GM19467 (cell line): ENCODE data around the gene SPX.

Experiments used
- ATAC-seq: cut with Tn5 transposase; IDR thresholded peaks from one replicate; pipeline ENCODE4 v1.9.1; 2021; ENCODE audit warnings: mild to moderate bottlenecking, moderate library complexity; ENCODE audit not compliant: unreplicated experiment

Gene SPX

GRCh38 chr12:21538061-21538653 lies 12.1 kb downstream of the SPX start:
- no peak for ATAC-seq

DNA sequence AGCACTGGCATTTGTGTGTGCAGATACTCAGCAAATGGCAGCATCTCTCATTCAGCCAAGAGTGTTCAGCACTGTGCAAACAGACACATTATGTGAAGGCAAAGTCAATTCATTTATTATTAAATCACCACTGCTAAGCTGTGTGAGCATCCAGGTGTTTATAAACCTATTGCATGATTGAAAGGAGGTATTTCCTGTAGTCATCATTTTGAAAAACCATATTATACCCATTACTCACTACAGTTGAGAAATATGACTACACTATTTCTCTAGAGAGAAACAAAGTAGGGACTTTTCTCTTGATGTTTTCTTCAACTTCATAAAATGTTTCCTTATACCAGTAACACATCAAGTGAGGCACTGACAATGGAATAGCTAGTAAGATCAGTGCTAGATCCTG lies 13.7 kb downstream of the SPX start:
- no peak for ATAC-seq

DNA sequence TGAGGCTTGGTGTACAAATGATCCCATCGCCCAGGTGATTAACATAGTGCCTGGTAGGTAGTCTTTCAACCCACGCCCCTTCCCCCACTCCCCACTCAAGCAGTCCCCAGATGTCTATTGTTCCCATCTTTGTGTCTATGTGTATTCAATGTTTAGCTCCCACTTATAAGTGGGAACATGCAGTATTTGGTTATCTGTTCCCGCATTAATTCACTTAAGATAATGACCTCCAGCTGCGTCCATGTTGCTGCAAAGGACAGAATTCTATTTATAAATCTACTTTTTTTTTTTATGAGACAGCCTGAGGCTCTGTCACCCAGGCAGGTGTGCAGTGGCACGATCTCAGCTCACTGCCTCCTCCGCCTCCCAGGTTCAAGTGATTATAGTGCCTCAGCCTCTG lies 15.7 kb downstream of the SPX start:
- ATAC-seq: no peak

- no peak for ATAC-seq
Measured at GRCh38 chr12:21542403-21542802, 16.3 kb downstream of the SPX start.

- ATAC-seq: no peak
Measured at GRCh38 chr12:21543151-21543550, 17.1 kb downstream of the SPX start.

DNA sequence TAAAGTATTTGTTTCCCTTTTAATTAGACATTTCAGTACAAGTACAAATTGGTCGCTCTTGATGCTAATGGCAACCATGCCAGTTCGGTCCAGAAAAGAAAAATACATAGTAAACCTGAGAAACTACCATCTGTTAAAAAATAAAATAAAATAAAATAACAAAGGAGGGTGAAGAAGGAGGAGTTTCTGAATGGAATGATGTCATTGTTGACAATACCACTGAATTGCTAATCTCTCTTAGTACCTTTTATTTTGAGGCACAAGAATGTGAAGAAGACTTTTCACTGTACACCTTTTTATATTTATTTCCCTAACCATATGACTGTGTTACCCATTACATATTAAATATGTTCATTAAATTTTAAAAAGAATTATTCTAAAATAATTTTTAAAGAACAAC lies 19.5 kb downstream of the SPX start:
- ATAC-seq: no peak

- ATAC-seq: no peak
Measured at GRCh38 chr12:21546716-21547115, 20.6 kb downstream of the SPX start.

- no peak for ATAC-seq
Measured at GRCh38 chr12:21547437-21547836, 21.3 kb downstream of the SPX start.

- no peak for ATAC-seq
Measured at GRCh38 chr12:21551841-21552465, 25.9 kb downstream of the SPX start.

DNA sequence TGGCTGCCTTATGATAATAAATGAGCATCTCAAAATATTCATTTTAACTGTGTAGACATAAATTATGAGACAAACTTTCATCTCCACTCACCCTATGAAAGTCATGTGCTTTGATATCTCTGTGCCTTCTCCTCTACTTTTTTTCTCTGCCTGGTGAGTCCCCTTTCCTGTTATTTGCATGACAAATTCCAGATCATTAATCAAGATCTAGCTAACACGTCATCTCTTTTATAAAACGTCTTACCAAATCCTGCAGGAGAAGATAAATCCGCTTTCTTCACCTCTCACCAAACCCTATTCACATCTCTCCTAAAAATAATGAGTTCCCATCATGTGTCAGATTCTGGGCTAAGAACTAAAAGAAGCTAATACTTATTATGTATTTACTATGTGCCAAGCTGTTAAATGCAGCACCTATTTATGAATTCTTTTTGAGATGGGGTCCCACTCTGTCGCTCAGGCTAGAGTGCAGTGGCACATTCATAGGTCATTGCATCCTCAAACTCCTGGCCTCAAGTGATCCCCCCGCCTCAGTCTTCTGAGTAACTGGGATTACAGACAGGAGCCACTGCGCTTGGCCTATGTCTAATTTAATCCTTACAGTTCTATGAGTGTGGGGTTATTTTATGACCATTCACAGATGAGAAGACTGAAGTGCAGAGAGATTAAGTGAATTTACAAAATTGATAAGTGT lies 26.7 kb downstream of the SPX start:
- no peak for ATAC-seq

DNA sequence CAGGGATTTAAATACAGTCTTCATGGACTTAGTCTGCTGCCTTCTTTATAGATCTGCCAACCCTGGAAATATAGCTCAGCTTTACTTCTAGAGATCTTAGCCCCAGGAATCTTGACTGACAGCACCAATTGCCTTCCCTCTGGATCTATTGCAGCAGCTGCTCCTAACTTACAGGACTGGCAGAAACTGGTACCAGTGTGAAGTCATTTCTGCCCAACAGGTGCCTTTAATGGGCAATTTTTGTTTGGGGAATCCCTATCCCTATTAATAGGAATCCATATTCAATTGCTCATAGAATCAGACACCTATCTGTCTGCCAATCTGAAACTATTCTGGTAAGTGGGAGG lies 27.2 kb downstream of the SPX start:
- no peak for ATAC-seq

DNA sequence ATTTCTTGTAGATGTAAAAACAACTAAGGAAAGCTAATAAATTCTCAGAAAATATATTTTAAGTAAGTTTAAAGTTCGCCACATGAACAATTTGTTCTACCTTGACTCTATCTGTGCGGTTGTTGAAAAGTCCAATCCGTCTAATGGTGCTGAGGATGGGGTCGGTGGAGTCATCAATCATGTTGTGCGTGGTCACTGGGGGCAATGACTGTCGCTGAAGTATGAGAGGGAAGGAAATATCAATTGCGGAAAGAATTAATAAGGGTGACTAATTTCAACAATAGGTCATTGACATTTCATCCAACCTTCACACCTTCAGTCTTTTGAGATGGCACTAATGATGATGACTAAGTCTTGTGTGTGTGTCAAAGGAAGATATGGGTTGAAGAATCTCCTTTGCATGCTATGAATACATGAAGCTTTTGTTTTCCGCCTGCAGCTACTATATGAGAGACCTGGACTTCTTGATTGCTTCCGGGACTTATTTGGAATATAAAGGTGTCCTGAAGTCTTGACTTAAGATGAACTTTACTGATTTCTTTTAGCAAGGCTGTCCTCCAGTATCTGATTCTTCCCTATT lies 32.1 kb downstream of the SPX start:
- ATAC-seq: no peak

DNA sequence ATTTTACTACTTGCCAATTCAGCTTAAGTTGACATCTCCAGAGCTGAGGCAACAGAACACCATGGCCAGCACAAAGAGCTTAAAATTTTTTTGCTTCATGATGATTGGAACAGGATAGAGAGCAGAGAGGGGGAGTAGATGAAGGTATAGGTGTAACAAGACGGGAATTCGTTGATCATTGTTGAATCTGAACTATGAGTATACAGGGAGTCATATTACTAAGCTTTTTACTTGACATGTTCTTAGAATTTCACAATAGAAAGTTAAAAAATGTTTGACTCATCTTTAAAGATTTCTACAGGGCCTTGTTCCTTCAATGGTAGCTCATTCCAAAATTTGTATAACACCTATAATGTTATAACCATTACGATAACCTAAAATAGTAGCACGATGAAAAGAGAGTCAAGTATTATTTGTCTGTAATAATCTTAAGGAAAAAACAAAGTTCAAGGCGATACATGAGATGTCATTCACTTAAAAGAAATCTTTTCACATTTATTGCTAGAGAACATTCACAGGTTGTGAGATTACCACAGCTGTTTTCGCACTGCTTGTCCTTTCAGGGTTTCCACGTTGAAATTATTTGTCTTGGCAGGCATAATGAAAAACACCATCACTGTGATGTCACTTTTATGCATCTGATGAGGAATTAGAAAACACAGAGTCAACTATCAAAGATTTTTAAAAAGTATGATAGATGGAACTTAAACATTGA lies 33.9 kb downstream of the SPX start:
- no peak for ATAC-seq

GRCh38 chr12:21561158-21561557 lies 35.1 kb downstream of the SPX start:
- no peak for ATAC-seq

GRCh38 chr12:21562859-21563258 lies 36.8 kb downstream of the SPX start:
- no peak for ATAC-seq

GRCh38 chr12:21566223-21566906 lies 40.3 kb downstream of the SPX start:
- no peak for ATAC-seq

- no peak for ATAC-seq
Measured at GRCh38 chr12:21566907-21567394, 40.9 kb downstream of the SPX start.

DNA sequence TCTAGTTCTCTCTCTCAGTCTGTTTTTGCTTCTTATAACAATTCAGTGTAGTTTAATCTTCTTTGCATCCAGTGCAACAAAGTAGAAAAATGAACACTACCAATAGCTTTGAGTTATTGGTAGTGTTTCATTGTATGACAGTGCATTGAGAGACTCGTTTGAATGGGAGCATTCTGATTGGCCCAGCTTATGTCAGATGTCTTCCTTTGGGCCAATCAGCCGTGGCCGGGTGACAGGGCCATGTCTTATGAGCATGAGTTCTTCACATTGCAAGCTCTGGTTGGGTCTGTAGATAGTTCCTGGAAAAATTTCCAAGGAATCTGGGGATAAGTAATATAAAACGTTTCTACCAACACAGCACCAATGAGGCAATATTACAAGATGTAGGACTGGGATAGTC lies 42.0 kb downstream of the SPX start:
- no peak for ATAC-seq

DNA sequence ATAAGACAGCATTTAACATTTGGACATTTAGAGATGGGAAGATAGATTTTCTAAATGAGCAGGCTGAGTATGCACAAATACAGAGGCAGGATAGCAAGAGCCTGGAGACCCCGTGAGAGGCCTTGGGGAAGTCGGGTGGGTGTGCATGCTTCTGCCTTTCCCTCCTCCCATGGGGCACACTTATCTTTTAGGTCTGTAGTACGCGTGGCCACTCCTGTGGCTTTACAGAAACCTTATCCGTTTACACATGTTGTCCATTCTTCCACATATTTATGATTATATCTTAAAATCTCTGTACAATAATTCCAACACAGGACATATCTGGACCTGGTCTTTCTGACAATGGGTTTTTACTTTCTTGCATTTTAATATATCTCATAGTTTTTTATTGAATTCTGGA lies 45.0 kb downstream of the SPX start:
- ATAC-seq: no peak

DNA sequence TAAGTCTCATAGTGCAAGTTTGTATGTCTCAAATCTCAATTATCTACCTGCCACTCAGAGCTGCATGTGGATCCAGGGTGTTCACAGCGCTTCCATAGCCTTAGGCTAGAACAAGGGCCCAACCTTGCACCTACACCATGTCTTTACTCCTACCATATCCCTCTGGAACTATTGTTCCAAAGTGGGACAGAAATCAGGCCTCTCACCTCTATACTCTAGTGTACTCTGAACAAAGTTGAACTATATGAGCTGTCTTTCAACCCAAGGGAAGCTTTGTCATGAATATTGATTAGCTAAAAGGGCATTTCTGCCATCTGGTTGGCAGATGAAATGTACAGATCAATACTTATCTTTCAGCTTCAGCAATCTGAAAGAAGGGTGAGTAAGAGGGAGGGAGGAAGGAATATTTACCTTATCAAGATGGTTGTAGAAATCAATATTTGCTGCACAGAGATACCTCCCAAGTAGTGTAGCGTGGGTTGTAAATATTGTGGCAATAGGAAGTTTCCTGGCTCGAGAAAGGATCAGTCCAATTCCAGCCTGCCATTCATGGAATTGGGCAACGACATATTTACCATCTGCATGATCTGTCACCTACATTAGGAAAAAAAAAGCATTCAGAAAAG lies 47.8 kb downstream of the SPX start:
- ATAC-seq: no peak
